HL-60 (cell line): Measurements from ENCODE around the gene PCDHA6.

Experiments used
- CTCF ChIP-seq: IDR thresholded peaks from one replicate; pipeline ENCODE4 v1.5.1; 2011; ENCODE audit warnings: low read length, control low read depth, inconsistent platforms; ENCODE audit not compliant: insufficient read depth
- REST ChIP-seq: IDR thresholded peaks from 2 replicates; pipeline ENCODE4 v1.6.1; 2012; ENCODE audit warnings: low read depth; ENCODE audit not compliant: insufficient replicate concordance

DNA sequence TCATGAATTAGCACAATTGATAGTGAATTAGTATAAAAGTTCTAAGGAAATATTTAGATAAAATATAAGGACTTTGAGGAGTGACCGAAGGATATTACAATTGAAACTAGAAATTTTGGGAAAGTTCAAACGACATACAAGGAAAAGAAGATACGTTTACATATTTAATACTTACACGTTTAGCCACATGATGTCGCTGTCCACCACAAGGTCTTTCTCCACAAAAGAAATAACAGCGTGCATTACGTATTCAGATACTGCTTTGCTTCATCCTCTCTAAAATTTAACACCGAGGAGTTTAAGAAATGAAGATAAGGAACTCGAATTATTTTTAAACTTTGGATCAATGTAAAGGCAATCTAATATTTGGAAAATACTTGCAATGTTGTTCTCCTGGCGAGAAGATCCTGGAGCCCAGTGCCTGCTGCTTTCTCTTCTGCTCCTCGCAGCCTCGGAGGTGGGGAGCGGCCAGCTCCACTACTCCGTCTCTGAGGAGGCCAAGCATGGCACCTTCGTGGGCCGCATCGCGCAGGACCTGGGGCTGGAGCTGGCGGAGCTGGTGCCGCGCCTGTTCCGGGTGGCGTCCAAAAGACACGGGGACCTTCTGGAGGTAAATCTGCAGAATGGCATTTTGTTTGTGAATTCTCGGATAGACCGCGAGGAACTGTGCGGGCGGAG, 26.8 kb upstream of the PCDHA6 start, which contains the start of gene PCDHA3:
- TF ChIP-seq REST: no peak
- no peak for TF ChIP-seq CTCF
